Measurements from ENCODE around the gene KRT2. TPM values are rescaled to one million over a fixed set of nuclear protein-coding genes. Genes with fewer than 3 reads are reported as not detected.

KRT2 gene
- total and polyA plus RNA-seq, 2 donors (not counting 3 experiments of a cell fraction or from before 2014, with no cell fraction given): not detected

- Histone ChIP-seq H3K27me3 (ENCODE audit: control insufficient read depth in 2 of 2, insufficient read depth in 2 of 2, low read length in 2 of 2) (peaks cover 19 to 36% of the 10 kb centered on the region in 2 experiments), H3K4me3 (replicated peaks in 1 of 3; ENCODE audit: insufficient read depth in 1 of 3, low read depth in 1 of 3, low read length in 3 of 3) (no peak overlapping the region), H3K36me3 (ENCODE audit: control insufficient read depth in 2 of 2, extremely low read depth in 1 of 2, insufficient read depth in 2 of 2, low read length in 2 of 2) (no peaks in the 10 kb centered on the region), H3K4me1 (ENCODE audit: control insufficient read depth, extremely low read depth, insufficient read depth, low read length) (no peaks in the 10 kb centered on the region), H2AFZ (ENCODE audit: low read depth, low read length) (no peak overlapping the region), H3K4me2 (ENCODE audit: insufficient read depth, low read length) (no peak overlapping the region), H3K9ac (replicated peaks; ENCODE audit: extremely low read depth, insufficient read depth, low read length) (no peak overlapping the region), H3K9me1 (replicated peaks; ENCODE audit: control insufficient read depth, extremely low read depth, insufficient read depth, low read length) (no peaks in the 10 kb centered on the region), H3K79me2 (ENCODE audit: control insufficient read depth, insufficient read depth, low read length) (no peaks in the 10 kb centered on the region), H3K27ac (ENCODE audit: insufficient read depth, low read depth, low read length) (no peak overlapping the region), H4K20me1 (replicated peaks; ENCODE audit: control insufficient read depth, extremely low read depth, insufficient read depth, low read length) (no peaks in the 10 kb centered on the region), H3K9me3 (replicated peaks; ENCODE audit: control insufficient read depth, insufficient read depth, low read length) (no peaks in the 10 kb centered on the region)
- FAIRE-seq (no peak), DNase-seq (ENCODE audit: low read depth, low spot score) (no peak)
- no peak for TF ChIP-seq POLR2AphosphoS5 (IDR thresholded peaks at IDR 0.05; ENCODE audit: insufficient read depth, low read depth, low read length)
- no peak for TF ChIP-seq MYC (IDR thresholded peaks at IDR 0.05; ENCODE audit: low read depth, low read length)
- TF ChIP-seq EZH2 (IDR thresholded peaks at IDR 0.05; ENCODE audit: borderline replicate concordance, low read depth, low read length, severe bottlenecking): no peak
- no peak for TF ChIP-seq FOS (IDR thresholded peaks at IDR 0.05; ENCODE audit: borderline replicate concordance, insufficient read depth, low read length)
- TF ChIP-seq GATA2 (IDR thresholded peaks at IDR 0.05; ENCODE audit: insufficient read depth, insufficient read length, low read depth, low read length): no peak
- no peak for TF ChIP-seq JUN (IDR thresholded peaks at IDR 0.05; ENCODE audit: borderline replicate concordance, insufficient read depth, insufficient read length, low read depth)
- no peak for TF ChIP-seq POLR2A (IDR thresholded peaks at IDR 0.05; ENCODE audit: low read depth, low read length)
- TF ChIP-seq MAX (IDR thresholded peaks at IDR 0.05; ENCODE audit: insufficient read depth, insufficient read length): no peak
- TF ChIP-seq CTCF (IDR thresholded peaks at IDR 0.05; ENCODE audit: extremely low read depth in 1 of 2, insufficient read depth in 1 of 2, low read depth in 1 of 2, low read length in 2 of 2): no peak
- dilution Hi-C loops (cut with MboI; ENCODE audit: extremely low pct_ligation_motif_present, low sequenced_read_pairs): no loop called here
- POLR2A ChIA-PET: no interaction called here
- CTCF ChIA-PET: no interaction called here
- intact Hi-C loops (cut with micrococcal nuclease): no loop called here
- no TSS peak for BruUV-seq (replicated peaks)
Measured at GRCh38 chr12:52603314-52603713, 48.7 kb downstream of the KRT2 start.

Measured in endothelial cell of umbilical vein (primary cell).